Dermis blood vessel endothelial cell (primary cell): ENCODE data around the gene PRKCZ. TPM values are rescaled to one million over a fixed set of nuclear protein-coding genes. Genes with fewer than 3 reads are reported as not detected.
A peak's percentile ranks its signal among the peaks of the same experiment; 100 is the strongest.

Experiments used
- DNase-seq: peaks from one replicate; pipeline ENCODE4 v3.0.0; 2010
- total RNA-seq: library from RNA; depleted of rRNA; stranded (reverse); fragments of >200 nt; gene quantifications from 2 replicates; pipeline ENCODE4 v1.2.3, GENCODE V29; 2014

Gene PRKCZ
- 20.6 and 22.8 TPM in 2 replicates for total RNA-seq

GRCh38 chr1:2049718-2050431 lies at the start of gene PRKCZ:
PRKCZ (plus strand) TSS chr1:2050411; CDS start chr1:2050631, 220 bp downstream.
- DNase-seq, result no peak

- no peak for DNase-seq
Observed at GRCh38 chr1:2000432-2000831, 49.8 kb upstream of the PRKCZ start.

- DNase-seq, result no peak
Observed at GRCh38 chr1:2000850-2001249, 49.4 kb upstream of the PRKCZ start.

DNA sequence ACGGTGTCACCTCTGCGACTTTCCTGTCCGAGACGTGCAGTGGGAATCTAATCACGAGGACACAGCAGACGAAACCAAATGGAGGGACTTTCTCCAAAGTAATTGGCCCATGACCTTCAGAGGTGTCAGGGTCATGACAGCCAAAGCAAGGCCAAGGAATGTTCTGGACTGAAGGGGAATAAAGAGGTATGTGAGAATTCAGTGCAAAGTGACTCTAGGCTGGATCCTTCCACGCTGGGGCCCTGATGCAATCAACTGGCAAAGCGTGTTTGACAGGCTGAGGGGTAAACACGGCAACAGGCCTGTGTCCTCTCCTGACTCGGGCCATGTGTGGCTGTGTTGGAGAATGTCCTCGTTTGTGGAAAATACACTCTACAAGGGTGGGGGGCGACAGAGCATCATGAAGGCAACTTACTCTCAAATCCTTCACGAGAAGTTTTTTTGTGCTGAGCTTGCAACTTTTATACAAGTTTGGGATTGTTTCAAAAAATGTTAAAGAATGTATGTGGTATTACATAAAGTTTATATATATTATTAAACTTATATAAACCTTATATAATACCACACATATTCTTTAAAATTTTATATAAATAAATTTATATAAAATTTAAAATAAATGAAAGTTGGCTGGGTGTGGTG lies 48.3 kb upstream of the PRKCZ start:
- DNase-seq, result no peak

- DNase-seq, result peak; percentile 53
Observed at GRCh38 chr1:2003541-2004131, 46.6 kb upstream of the PRKCZ start, which contains the start of gene CFAP74. CFAP74 (minus strand) TSS chr1:2003786; CDS start chr1:1990956, 12,830 bp downstream.

DNA sequence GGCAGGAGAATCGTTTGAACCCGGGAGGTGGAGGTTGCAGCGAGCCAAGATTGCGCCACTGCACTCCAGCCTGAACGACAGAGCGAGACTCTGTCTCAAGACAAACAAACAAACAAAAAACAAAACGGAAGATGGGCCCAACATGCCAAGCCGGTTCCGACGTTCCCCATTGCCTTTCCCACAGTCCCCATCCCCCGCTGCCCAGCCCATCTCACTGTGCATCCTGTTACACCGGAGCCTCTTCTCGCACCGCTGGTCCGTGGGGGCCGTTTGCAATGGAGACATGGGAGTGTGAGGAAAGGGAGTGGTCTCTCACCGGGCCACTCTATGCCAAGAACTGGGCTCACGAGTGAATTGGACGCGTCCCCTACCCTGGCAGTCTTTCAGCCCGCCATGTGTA lies 45.4 kb upstream of the PRKCZ start:
- DNase-seq, result no peak

GRCh38 chr1:2009101-2010053 lies 40.8 kb upstream of the PRKCZ start:
- DNase-seq, result no peak

DNA sequence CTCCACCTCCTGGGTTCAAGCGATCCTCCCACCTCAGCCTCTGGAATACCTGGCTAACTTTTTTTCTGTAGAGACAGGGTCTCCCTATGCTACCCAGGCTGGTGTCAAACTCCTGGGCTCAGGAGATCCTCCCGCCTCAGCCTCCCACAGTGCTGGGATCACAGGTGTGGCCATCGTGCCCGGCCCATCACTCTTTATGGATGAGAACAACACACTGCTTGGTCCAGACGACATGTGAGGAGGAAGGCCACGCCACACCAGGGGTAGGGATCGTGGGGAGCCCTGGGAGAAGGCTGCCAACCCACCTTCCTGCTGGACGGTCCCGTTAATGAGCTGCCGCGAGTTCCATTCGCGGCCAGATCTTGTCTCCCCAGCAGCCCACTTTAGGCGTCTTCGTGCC lies 36.0 kb upstream of the PRKCZ start:
- no peak for DNase-seq

DNA sequence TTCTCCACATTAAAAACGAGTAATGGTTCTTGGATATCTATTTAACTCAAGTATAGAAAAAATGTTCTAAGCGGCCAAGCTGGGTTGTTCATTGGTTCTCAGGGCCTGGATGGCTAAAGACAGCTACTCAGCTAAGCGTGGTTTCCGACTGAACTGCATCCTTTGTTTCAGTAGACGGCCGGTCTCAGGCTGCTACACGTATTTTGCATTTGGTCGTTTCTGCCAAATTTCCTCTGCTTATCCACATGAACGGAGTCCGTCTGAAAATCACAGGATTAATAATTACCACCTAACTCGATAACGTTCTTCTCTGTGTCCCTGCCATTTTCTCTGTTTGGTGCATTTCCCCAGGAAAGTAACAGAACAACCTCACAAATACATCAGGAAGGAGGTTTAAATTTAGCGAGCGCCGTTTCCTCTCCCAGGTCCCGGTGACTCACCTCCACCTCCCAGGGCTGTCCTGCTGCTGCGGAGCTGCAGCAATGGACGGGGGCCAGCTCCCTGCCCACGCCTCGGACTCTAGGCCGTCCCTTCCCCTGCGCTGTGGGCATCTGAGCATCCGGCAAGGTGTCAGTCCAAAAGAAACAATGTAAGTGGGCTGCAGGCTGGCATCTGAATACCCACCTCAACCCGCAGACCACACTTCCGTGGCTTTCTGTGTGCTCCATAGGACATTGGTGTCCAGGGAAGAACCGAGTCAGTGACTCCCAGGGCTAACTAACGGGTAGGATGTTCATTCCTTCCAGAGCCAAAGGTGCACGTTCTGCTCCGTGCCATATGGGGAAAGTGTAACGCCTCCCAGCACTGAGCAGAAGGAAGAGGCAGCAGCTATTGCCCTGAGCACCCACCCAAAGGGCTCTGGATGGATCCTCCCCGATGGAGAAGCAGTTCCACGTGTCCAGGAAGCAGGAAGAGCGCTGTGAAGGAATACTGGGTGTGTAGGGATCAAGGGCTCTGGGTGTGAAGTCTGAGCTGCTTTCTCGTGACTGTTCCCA lies 35.2 kb upstream of the PRKCZ start:
- peak; percentile 61 for DNase-seq

GRCh38 chr1:2016123-2016522 lies 34.1 kb upstream of the PRKCZ start:
- no peak for DNase-seq

GRCh38 chr1:2018217-2019171 lies 31.7 kb upstream of the PRKCZ start:
- DNase-seq, result no peak

DNA sequence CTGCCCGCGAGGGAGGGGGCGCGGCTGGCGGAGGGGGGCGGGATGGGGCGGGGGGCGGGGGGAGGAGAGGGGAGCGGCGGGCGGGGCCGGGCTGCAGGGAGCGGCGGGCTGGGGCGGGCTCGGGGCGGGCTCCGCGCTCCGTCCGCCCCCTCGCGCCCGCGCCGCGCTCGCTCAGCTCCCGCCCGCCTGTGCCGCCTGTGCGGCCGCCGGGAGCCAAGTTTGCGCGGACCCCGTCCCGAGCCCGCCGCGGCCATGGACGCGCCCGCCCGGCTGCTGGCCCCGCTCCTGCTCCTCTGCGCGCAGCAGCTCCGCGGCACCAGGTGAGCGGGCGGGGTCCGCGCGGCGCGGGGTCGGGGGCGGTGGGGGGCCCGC lies 31.1 kb upstream of the PRKCZ start, which contains the start of gene GABRD:
GABRD (plus strand) TSS at position 174 of the 372 bp plus-strand sequence; CDS start at position 253, 79 bp downstream.
- DNase-seq, result peak; percentile 16

GRCh38 chr1:2019571-2020309 lies 30.5 kb upstream of the PRKCZ start:
- peak; percentile 23 for DNase-seq

- DNase-seq, result no peak
Observed at GRCh38 chr1:2020310-2020655, 29.9 kb upstream of the PRKCZ start.

GRCh38 chr1:2021550-2021949 lies 28.7 kb upstream of the PRKCZ start:
- no peak for DNase-seq

DNA sequence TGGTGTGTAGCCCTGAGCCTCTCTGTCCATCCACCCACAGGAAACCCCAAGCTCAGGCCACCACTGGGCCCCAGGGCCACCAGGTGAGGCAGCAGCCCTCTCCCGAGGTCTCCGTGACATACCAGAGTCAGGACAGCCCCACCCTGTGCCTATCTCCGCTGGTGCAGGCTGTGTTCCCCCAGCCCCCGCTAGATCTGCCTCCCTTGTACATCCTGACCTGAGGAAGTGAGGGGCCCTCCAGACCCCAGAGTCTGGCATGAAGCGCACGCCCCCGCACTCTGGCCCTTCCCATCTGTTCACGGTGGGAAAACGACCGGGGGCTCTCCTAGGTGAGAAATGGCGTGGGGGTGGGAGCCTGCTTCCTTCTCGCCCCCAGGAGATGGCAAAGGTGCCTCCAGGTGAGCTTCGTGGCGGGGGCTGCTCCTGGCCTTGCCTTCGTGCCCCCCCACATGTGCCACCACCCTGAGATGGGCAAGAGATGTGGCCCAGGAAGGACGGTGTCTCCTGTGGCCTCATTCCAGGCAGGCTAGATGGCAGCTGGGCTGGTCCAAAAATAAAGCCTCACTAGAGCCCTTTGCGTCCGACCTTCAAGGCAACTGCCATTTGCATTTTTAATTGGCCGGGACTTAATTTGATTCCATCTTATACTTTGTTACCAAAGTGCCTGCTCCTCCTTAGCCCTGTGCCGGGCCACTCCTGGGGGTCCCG lies 28.0 kb upstream of the PRKCZ start:
- no peak for DNase-seq

DNA sequence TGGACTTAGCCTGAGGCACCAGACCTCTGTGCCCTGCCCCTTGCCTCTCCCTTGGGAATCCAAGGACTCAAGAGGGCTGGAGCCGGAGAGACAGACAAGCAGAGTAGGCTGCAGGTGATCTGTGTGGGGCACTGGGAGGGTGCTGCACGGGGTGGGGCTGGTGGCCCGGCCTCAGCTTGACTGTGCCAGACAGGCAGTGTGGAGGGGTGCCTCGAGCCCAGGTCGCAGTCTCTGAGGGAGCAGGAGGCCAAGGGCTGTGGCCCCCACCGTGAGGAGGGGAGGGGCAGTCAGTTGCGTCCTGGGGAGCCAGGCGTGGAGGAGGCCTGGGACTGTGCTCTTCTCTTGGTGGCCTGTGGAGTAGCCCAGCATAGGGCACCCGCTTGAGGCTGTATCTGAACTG lies 27.0 kb upstream of the PRKCZ start:
- DNase-seq, result no peak

GRCh38 chr1:2024451-2024850 lies 25.8 kb upstream of the PRKCZ start:
- no peak for DNase-seq

DNA sequence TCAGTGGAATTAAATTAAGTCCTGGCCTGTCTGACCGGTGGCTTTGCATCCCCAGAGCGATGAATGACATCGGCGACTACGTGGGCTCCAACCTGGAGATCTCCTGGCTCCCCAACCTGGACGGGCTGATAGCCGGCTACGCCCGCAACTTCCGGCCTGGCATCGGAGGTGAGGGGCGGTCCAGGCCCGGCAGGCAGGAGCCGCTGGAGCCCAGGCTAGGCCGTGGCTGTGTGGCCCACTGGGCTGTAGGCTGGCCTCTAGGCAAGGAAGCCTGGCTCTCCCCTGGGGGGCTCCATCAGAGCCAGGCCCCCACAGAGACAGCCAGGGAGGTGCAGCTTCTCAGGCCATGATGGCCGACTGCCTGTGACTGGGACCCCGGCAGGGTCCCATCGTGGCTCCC lies 25.3 kb upstream of the PRKCZ start:
- no peak for DNase-seq
